ENCODE data around the gene MYH7.
"Not testable (repeated sequence)": the region's sequence is repeated elsewhere in the genome, so short reads cannot be mapped to it uniquely, and the experiment has no call there.

Gene MYH7

GRCh38 chr14:23435543-23436326 is at the start of gene MYH7:
MYH7 (minus strand) TSS chr14:23435660; CDS start chr14:23433732, 1,928 bp downstream.
- DNase-seq, result no peak

GRCh38 chr14:23483236-23483854 is 47.9 kb upstream of the MYH7 start:
- DNase-seq, result peak; percentile 26

GRCh38 chr14:23482823-23483148 is 47.3 kb upstream of the MYH7 start:
- no peak for DNase-seq

- DNase-seq, result no peak
Observed at GRCh38 chr14:23481979-23482822, 46.7 kb upstream of the MYH7 start.

- peak; percentile 17 for DNase-seq
Observed at GRCh38 chr14:23481362-23481970, 46.0 kb upstream of the MYH7 start.

- peak; percentile 43 for DNase-seq
Observed at GRCh38 chr14:23478109-23478759, 42.8 kb upstream of the MYH7 start.

GRCh38 chr14:23470947-23471346 is 35.5 kb upstream of the MYH7 start:
- DNase-seq, result no peak

- no peak for DNase-seq
Observed at GRCh38 chr14:23469906-23470403, 34.5 kb upstream of the MYH7 start.

GRCh38 chr14:23469127-23469905 is 33.9 kb upstream of the MYH7 start, which contains the start of gene NGDN:
NGDN (plus strand) TSS chr14:23469703; CDS start chr14:23469716, 13 bp downstream.
- DNase-seq, result peak; percentile 100

GRCh38 chr14:23468704-23469126 is 33.3 kb upstream of the MYH7 start:
- DNase-seq, result no peak

GRCh38 chr14:23465261-23465660 is 29.8 kb upstream of the MYH7 start:
- DNase-seq, result no peak

- no peak for DNase-seq
Observed at GRCh38 chr14:23464700-23465099, 29.2 kb upstream of the MYH7 start.

GRCh38 chr14:23460960-23461359 is 25.5 kb upstream of the MYH7 start:
- DNase-seq, result no peak

- no peak for DNase-seq
Observed at GRCh38 chr14:23457587-23458445, 22.4 kb upstream of the MYH7 start.

- DNase-seq, result not testable (repeated sequence)
Observed at GRCh38 chr14:23456883-23457586, 21.6 kb upstream of the MYH7 start.

GRCh38 chr14:23454445-23454856 is 19.0 kb upstream of the MYH7 start:
- no peak for DNase-seq

- no peak for DNase-seq
Observed at GRCh38 chr14:23452237-23452636, 16.8 kb upstream of the MYH7 start.

GRCh38 chr14:23450379-23450778 is 14.9 kb upstream of the MYH7 start:
- DNase-seq, result no peak

GRCh38 chr14:23449314-23449713 is 13.9 kb upstream of the MYH7 start:
- DNase-seq, result no peak
